ENCODE data around the gene TCF3. TPM values are rescaled to one million over a fixed set of nuclear protein-coding genes. Genes with fewer than 3 reads are reported as not detected.
A peak's percentile ranks its signal among the peaks of the same experiment; 100 is the strongest.

TCF3 gene
- total RNA-seq, 1 experiment from 2014 or later, result 91.5 TPM

DNA sequence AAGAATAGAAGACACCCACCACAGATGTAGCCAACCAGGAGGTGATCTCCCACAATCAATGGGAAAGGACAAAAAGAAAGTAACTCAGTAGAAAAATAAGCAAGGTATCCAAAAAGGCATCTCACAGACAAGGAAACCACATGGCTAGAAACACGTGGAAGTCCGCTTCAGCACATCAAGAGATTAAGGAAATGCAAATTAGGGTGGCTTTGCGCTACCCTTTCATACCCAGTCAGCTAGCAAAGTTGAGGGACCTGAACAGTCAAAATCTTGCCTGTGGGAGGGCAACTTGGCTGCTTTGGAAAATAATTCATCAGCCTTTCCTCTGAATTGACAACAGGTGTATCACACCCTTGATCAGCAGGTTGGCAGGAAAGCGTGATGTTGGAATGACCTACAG lies 35.5 kb downstream of the TCF3 start:
- Histone ChIP-seq H4K20me1 (ENCODE audit: insufficient read depth, low read depth, low read length) (peaks cover 22% of the 10 kb centered on the region), H2AFZ (ENCODE audit: low read length) (no peak overlapping the region), H3K9me3 (ENCODE audit: low read length) (no peaks in the 10 kb centered on the region), H3K4me1 (ENCODE audit: low read length) (peaks cover 55% of the 10 kb centered on the region), H3K9me2 (replicated peaks; ENCODE audit: insufficient read depth, low read length) (no peaks in the 10 kb centered on the region), H3K79me2 (ENCODE audit: low read length) (peaks cover 8% of the 10 kb centered on the region), H3K4me3 (ENCODE audit: low read length) (no peak overlapping the region), H3K36me3 (ENCODE audit: insufficient read depth, low read length) (peaks cover 13% of the 10 kb centered on the region), H3K27ac (ENCODE audit: low read length) (peak overlapping the region; percentile 60), H3K9ac (ENCODE audit: low read length) (no peak overlapping the region), H3K27me3 (ENCODE audit: low read length) (no peaks in the 10 kb centered on the region), H3K4me2 (ENCODE audit: low read depth, low read length, poor library complexity, severe bottlenecking) (peak overlapping the region; percentile 38)
- peak; percentile 84 for DNase-seq

DNA sequence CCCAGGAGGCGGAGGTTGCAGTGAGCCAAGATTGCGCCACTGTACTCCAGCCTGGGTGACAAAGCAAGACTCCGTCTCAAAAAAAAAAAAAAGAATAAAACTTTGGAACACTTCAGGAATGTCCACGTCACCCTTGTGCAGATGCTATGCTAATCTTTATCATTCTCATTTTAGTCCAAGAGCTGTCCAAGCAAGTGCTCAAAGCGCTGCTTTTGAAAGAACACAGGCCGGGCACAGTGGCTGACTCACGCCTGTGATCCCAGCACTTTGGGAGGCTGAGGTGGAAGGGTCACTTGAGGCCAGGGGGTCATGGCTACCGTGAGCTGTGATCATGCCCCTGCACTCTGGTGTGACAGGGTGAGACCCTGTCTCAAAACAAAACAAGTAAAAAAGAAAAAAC lies 36.0 kb downstream of the TCF3 start:
- Histone ChIP-seq H3K4me2 (ENCODE audit: low read depth, low read length, poor library complexity, severe bottlenecking) (peak overlapping the region; percentile 38), H3K9me2 (replicated peaks; ENCODE audit: insufficient read depth, low read length) (no peaks in the 10 kb centered on the region), H4K20me1 (ENCODE audit: insufficient read depth, low read depth, low read length) (peaks cover 22% of the 10 kb centered on the region), H3K9ac (ENCODE audit: low read length) (no peak overlapping the region), H3K27me3 (ENCODE audit: low read length) (no peaks in the 10 kb centered on the region), H3K4me3 (ENCODE audit: low read length) (no peak overlapping the region), H3K4me1 (ENCODE audit: low read length) (peaks cover 50% of the 10 kb centered on the region), H3K9me3 (ENCODE audit: low read length) (no peaks in the 10 kb centered on the region), H3K27ac (ENCODE audit: low read length) (peak overlapping the region; percentile 60; the same call in 1 of the 2 replicates), H2AFZ (ENCODE audit: low read length) (no peak overlapping the region), H3K79me2 (ENCODE audit: low read length) (peaks cover 8% of the 10 kb centered on the region), H3K36me3 (ENCODE audit: insufficient read depth, low read length) (peaks cover 15% of the 10 kb centered on the region)
- DNase-seq, result no peak

DNA sequence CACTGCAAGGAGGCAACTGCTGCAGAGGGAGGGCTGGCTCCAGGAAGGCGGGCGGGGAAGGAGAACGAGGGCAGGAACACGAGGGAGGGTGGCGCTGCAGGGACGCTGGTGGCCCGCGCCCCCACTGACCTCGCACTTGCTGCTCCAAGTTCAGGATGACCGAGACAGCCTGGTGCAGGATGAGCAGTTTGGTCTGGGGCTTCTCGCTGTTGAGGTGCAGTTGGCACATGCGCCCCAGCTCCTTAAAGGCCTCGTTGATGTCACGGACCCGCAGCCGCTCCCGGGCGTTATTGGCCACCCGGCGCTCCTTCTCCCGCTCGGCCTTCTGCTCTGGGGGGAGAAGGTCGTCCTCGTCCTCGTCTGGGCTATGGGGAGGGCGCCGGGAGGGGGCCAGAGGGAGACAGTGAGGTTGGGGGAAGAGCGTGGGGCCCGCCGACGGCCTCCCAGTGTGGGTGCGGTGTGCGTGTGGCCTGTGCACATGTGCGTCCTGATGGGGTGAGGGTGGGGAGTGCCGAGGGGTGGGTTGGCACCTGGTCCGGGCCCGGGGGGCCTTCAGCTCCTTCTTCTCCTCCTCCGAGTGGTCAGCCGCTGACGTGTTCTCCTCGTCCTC lies 37.2 kb downstream of the TCF3 start:
- no peak overlapping the region for H2AFZ ChIP-seq (ENCODE audit: low read length)
- H3K79me2 ChIP-seq (ENCODE audit: low read length), result peaks cover 8% of the 10 kb centered on the region
- no peak overlapping the region for H3K9ac ChIP-seq (ENCODE audit: low read length)
- no peaks in the 10 kb centered on the region for H3K9me3 ChIP-seq (ENCODE audit: low read length)
- DNase-seq, result no peak
- H3K27ac ChIP-seq (ENCODE audit: low read length), result no peak overlapping the region
- no peaks in the 10 kb centered on the region for H3K9me2 ChIP-seq (replicated peaks; ENCODE audit: insufficient read depth, low read length)
- H3K4me3 ChIP-seq (ENCODE audit: low read length), result no peak overlapping the region
- no peak overlapping the region for H3K4me2 ChIP-seq (ENCODE audit: low read depth, low read length, poor library complexity, severe bottlenecking)
- peaks cover 39% of the 10 kb centered on the region for H3K4me1 ChIP-seq (ENCODE audit: low read length)
- H3K27me3 ChIP-seq (ENCODE audit: low read length), result no peaks in the 10 kb centered on the region
- H4K20me1 ChIP-seq (ENCODE audit: insufficient read depth, low read depth, low read length), result peaks cover 19% of the 10 kb centered on the region
- peaks cover 19% of the 10 kb centered on the region for H3K36me3 ChIP-seq (ENCODE audit: insufficient read depth, low read length)

DNA sequence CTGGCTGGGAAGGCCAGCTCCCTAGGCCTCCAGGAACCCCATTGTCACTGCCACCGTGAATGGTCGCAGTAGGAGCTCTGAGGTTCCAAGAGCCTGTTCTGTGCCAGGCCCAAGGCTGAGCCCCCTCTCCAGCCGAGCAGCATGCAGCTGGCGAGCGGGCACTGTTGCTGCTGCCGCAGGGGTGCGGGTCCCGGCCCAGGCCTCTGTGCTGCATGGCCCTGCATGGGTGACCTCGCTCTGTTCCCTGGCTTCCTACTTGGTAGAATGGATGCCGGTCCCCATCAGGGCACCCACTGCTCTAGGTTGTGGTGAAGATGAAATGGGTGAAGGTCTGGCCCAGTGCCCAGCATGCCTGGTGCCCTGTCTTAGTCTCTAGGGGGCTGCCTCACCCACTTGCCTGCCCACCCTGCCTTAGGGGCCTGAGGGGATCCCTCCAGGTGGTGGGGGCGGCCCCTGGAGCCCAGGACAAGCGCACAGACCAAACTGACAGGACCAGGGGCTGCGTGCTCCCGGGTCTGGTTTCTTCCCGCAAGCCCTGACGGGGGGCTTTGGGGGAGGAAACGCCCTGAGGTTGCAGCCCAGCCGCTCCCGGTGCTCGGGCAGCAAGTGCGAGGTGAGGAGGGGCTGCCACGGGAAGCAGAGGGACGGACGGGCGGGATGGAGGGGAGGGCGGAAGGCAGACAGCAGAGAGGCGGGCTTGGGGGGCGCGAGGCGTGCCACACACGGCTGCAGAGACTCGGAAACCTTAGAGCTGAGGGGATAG lies 38.4 kb downstream of the TCF3 start:
- DNase-seq, result no peak
- peaks cover 10% of the 10 kb centered on the region; the same call in 1 of the 2 replicates for H4K20me1 ChIP-seq (ENCODE audit: insufficient read depth, low read depth, low read length)
- H3K27me3 ChIP-seq (ENCODE audit: low read length), result no peaks in the 10 kb centered on the region
- H3K4me2 ChIP-seq (ENCODE audit: low read depth, low read length, poor library complexity, severe bottlenecking), result no peak overlapping the region
- H2AFZ ChIP-seq (ENCODE audit: low read length), result no peak overlapping the region
- peaks cover 26% of the 10 kb centered on the region for H3K4me1 ChIP-seq (ENCODE audit: low read length)
- H3K9me3 ChIP-seq (ENCODE audit: low read length), result no peaks in the 10 kb centered on the region
- peaks cover 19% of the 10 kb centered on the region for H3K36me3 ChIP-seq (ENCODE audit: insufficient read depth, low read length)
- H3K9me2 ChIP-seq (replicated peaks; ENCODE audit: insufficient read depth, low read length), result no peaks in the 10 kb centered on the region
- H3K4me3 ChIP-seq (ENCODE audit: low read length), result no peak overlapping the region
- no peak overlapping the region for H3K27ac ChIP-seq (ENCODE audit: low read length)
- H3K9ac ChIP-seq (ENCODE audit: low read length), result no peak overlapping the region
- peaks cover 8% of the 10 kb centered on the region for H3K79me2 ChIP-seq (ENCODE audit: low read length)

DNA sequence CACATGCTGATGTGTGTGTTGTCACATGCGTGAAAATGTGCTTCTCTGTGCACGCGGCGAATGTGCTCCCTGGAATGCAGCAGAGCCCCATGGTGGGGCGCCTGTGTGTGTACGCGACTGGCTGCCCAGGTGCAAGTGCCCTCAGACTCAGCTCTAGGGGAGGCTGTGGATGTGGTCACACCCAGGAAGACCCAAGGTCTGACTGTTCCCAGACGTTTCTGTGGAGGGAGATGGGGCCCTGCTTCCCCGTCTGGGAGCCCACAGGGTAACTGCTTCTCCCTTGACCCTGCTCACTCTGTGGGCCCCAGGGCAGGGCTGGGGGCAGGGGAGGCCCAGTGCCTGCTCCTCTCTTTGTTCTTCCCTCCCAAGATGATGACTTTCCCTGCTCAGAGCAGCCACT lies 39.3 kb downstream of the TCF3 start:
- Histone ChIP-seq H3K9me2 (replicated peaks; ENCODE audit: insufficient read depth, low read length) (no peaks in the 10 kb centered on the region), H3K79me2 (ENCODE audit: low read length) (peaks cover 8% of the 10 kb centered on the region), H2AFZ (ENCODE audit: low read length) (no peak overlapping the region), H3K9ac (ENCODE audit: low read length) (no peak overlapping the region), H4K20me1 (ENCODE audit: insufficient read depth, low read depth, low read length) (peaks cover 7% of the 10 kb centered on the region; the same call in 1 of the 2 replicates), H3K27me3 (ENCODE audit: low read length) (no peaks in the 10 kb centered on the region), H3K4me1 (ENCODE audit: low read length) (peaks cover 18% of the 10 kb centered on the region), H3K9me3 (ENCODE audit: low read length) (no peaks in the 10 kb centered on the region), H3K4me2 (ENCODE audit: low read depth, low read length, poor library complexity, severe bottlenecking) (no peak overlapping the region), H3K27ac (ENCODE audit: low read length) (no peak overlapping the region), H3K4me3 (ENCODE audit: low read length) (no peak overlapping the region), H3K36me3 (ENCODE audit: insufficient read depth, low read length) (peaks cover 19% of the 10 kb centered on the region)
- no peak for DNase-seq

DNA sequence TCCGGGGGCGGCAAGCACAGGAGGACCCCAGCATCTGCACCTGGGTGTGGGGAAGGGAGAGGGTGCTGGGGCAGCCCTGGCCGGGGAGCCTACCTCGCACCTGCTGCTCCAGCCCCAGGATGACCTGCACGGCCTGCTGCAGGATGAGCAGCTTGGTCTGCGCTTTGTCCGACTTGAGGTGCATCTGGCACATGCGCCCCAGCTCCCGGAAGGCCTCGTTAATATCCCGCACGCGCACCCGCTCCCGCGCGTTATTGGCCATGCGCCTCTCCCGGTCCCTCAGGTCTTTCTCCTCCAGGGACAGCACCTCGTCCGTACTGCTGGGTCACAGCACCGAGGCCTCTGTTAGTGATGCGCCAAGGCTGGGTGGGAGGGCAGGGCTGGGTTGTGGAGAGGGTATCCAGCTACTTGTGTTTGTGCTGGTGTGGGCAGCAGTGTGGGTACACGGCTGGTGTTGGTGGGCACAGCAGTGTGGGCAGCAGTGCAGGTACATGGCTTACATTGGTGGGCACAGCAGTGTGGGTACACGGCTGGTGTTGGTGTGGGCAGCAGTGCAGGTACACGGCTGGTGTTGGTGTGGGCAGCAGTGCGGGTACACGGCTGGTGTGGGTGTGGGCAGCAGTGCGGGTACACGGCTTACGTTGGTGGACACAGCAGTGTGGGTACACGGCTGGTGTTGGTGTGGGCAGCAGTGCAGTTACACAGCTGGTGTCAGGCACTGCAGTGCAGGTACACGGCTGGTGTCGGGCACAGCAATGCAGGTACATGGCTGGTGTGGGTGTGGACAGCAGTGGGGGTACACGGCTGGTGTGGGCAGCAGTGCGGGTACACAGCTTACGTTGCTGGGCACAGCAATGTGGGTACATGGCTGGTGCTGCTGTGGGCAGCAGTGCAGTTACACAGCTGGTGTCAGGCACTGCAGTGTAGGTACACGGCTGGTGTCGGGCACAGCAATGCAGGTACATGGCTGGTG lies 40.0 kb downstream of the TCF3 start:
- H3K27ac ChIP-seq (ENCODE audit: low read length), result no peak overlapping the region
- H3K4me3 ChIP-seq (ENCODE audit: low read length), result no peak overlapping the region
- peaks cover 8% of the 10 kb centered on the region for H3K79me2 ChIP-seq (ENCODE audit: low read length)
- H3K9ac ChIP-seq (ENCODE audit: low read length), result no peak overlapping the region
- H3K36me3 ChIP-seq (ENCODE audit: insufficient read depth, low read length), result peaks cover 19% of the 10 kb centered on the region
- no peaks in the 10 kb centered on the region for H3K27me3 ChIP-seq (ENCODE audit: low read length)
- peaks cover 10% of the 10 kb centered on the region for H3K4me1 ChIP-seq (ENCODE audit: low read length)
- DNase-seq, result no peak
- no peak overlapping the region for H2AFZ ChIP-seq (ENCODE audit: low read length)
- H3K4me2 ChIP-seq (ENCODE audit: low read depth, low read length, poor library complexity, severe bottlenecking), result no peak overlapping the region
- peaks cover under 1% of the 10 kb centered on the region; the same call in 1 of the 2 replicates for H4K20me1 ChIP-seq (ENCODE audit: insufficient read depth, low read depth, low read length)
- no peaks in the 10 kb centered on the region for H3K9me2 ChIP-seq (replicated peaks; ENCODE audit: insufficient read depth, low read length)
- H3K9me3 ChIP-seq (ENCODE audit: low read length), result no peaks in the 10 kb centered on the region

DNA sequence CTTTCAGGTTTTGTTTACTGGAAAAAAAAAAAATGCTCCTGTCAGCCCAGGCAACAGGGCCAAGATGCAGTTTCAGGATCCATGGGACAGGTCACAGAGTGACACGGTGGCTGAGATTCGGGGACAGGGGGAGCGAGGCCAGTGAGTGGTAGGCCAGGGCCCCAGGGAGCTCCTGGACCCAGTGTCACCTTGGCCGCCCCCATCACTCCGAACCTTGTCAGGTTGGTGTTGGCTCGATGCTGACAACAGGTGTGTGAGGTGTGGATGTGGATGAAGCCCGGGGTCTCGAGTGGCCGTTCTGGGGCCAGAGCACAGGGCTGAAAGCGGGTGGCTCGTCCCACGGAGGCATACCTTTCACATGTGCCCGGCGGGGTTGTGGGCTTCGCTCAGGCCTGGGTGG lies 41.1 kb downstream of the TCF3 start:
- H3K4me1 ChIP-seq (ENCODE audit: low read length), result peaks cover 6% of the 10 kb centered on the region
- no peaks in the 10 kb centered on the region for H3K9me2 ChIP-seq (replicated peaks; ENCODE audit: insufficient read depth, low read length)
- H3K27ac ChIP-seq (ENCODE audit: low read length), result no peak overlapping the region
- H3K9me3 ChIP-seq (ENCODE audit: low read length), result no peaks in the 10 kb centered on the region
- H3K4me3 ChIP-seq (ENCODE audit: low read length), result no peak overlapping the region
- H3K4me2 ChIP-seq (ENCODE audit: low read depth, low read length, poor library complexity, severe bottlenecking), result no peak overlapping the region
- DNase-seq, result no peak
- peaks cover 15% of the 10 kb centered on the region for H3K36me3 ChIP-seq (ENCODE audit: insufficient read depth, low read length)
- no peaks in the 10 kb centered on the region for H3K27me3 ChIP-seq (ENCODE audit: low read length)
- no peak overlapping the region for H3K9ac ChIP-seq (ENCODE audit: low read length)
- peaks cover 4% of the 10 kb centered on the region for H3K79me2 ChIP-seq (ENCODE audit: low read length)
- no peaks in the 10 kb centered on the region; the same call in 1 of the 2 replicates for H4K20me1 ChIP-seq (ENCODE audit: insufficient read depth, low read depth, low read length)
- H2AFZ ChIP-seq (ENCODE audit: low read length), result no peak overlapping the region

DNA sequence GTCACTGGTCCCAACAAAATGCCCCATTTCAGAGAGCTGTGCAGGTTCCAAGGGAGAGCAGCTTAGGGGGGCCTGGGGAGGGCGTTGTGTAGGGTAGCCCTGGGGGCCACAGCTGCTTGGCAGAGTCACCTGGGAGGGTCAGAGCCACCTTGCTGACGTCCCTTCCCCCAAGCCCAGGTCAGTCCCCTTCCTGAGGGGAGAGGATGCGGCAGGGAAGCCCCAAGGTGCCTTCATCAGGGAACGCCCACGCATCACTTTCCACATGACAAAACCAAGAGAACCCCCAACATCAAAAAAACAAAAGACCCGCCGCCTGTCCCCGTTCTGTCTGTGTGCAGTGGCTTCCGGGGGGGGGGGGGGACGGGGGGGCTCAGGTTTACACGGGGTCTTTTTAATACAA lies 41.8 kb downstream of the TCF3 start:
- no peak for DNase-seq
- H3K4me3 ChIP-seq (ENCODE audit: low read length), result no peak overlapping the region
- no peaks in the 10 kb centered on the region for H3K9me2 ChIP-seq (replicated peaks; ENCODE audit: insufficient read depth, low read length)
- H4K20me1 ChIP-seq (ENCODE audit: insufficient read depth, low read depth, low read length), result no peaks in the 10 kb centered on the region; the same call in 1 of the 2 replicates
- H3K4me2 ChIP-seq (ENCODE audit: low read depth, low read length, poor library complexity, severe bottlenecking), result no peak overlapping the region
- no peaks in the 10 kb centered on the region for H3K9me3 ChIP-seq (ENCODE audit: low read length)
- H3K36me3 ChIP-seq (ENCODE audit: insufficient read depth, low read length), result peaks cover 11% of the 10 kb centered on the region
- H2AFZ ChIP-seq (ENCODE audit: low read length), result no peak overlapping the region
- peaks cover under 1% of the 10 kb centered on the region; the same call in 1 of the 2 replicates for H3K79me2 ChIP-seq (ENCODE audit: low read length)
- H3K27ac ChIP-seq (ENCODE audit: low read length), result no peak overlapping the region
- H3K27me3 ChIP-seq (ENCODE audit: low read length), result no peaks in the 10 kb centered on the region
- H3K9ac ChIP-seq (ENCODE audit: low read length), result no peak overlapping the region
- H3K4me1 ChIP-seq (ENCODE audit: low read length), result peaks cover 13% of the 10 kb centered on the region

Measured in Karpas-422 (cell line).